ENCODE measurements around the gene HSD3B7.

- no peak for TF ChIP-seq POLR2A (IDR thresholded peaks at IDR 0.05)
- TF ChIP-seq, protein P1, sequence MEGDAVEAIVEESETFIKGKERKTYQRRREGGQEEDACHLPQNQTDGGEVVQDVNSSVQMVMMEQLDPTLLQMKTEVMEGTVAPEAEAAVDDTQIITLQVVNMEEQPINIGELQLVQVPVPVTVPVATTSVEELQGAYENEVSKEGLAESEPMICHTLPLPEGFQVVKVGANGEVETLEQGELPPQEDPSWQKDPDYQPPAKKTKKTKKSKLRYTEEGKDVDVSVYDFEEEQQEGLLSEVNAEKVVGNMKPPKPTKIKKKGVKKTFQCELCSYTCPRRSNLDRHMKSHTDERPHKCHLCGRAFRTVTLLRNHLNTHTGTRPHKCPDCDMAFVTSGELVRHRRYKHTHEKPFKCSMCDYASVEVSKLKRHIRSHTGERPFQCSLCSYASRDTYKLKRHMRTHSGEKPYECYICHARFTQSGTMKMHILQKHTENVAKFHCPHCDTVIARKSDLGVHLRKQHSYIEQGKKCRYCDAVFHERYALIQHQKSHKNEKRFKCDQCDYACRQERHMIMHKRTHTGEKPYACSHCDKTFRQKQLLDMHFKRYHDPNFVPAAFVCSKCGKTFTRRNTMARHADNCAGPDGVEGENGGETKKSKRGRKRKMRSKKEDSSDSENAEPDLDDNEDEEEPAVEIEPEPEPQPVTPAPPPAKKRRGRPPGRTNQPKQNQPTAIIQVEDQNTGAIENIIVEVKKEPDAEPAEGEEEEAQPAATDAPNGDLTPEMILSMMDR (IDR thresholded peaks at IDR 0.05): no peak
- TF ChIP-seq EP300 (IDR thresholded peaks at IDR 0.05): no peak
- no peak for TF ChIP-seq POLR2AphosphoS5 (IDR thresholded peaks at IDR 0.05)
Measured at GRCh38 chr16:30986129-30986991, 1.4 kb downstream of the HSD3B7 start.

Data from suprapubic skin (tissue), 4 donors.